ENCODE results near the gene FXYD2. TPM values are rescaled to one million over a fixed set of nuclear protein-coding genes. Genes with fewer than 3 reads are reported as not detected.

Gene FXYD2
- total RNA-seq, 4 donors from 2014 or later = not detected

DNA sequence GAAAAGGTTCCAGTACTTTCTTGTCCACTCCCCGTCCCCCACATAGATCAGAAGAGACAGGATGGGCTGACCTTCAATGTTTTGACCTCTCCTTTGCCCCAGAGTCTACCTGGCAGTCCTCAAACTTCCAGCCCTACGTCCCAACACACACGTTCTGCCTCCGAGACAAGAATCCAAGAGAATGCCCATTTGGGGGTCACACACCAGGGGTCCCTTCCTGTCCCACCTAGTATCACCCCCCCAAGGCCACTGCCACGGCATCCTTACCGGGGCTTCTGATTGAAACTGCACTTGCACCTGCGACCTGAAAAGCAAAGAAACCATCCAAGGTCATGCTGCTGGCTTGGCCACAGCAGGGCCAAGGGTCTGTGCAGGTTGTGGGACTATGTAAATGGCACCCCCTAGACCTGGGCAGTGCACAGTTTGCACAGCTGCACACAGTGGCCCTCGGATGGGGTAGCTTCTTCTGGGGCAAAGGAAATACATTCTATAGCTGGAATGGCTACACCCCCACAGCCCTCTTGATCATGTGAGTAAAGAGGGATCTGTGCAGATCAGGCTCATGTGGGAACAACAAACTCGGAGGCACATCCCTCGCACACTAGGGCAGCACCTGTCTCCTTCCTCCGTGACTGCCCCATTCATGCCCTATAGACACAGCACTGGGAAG is 16.5 kb upstream of the FXYD2 start:
- 93% methylated on average over 9 of the region's 11 CpGs for WGBS
- H3K27ac ChIP-seq = no peak overlapping the region
- TF ChIP-seq POLR2A (IDR thresholded peaks at IDR 0.05) (no peak), POLR2AphosphoS5 (IDR thresholded peaks at IDR 0.05) (no peak)
- TF ChIP-seq, protein P1, sequence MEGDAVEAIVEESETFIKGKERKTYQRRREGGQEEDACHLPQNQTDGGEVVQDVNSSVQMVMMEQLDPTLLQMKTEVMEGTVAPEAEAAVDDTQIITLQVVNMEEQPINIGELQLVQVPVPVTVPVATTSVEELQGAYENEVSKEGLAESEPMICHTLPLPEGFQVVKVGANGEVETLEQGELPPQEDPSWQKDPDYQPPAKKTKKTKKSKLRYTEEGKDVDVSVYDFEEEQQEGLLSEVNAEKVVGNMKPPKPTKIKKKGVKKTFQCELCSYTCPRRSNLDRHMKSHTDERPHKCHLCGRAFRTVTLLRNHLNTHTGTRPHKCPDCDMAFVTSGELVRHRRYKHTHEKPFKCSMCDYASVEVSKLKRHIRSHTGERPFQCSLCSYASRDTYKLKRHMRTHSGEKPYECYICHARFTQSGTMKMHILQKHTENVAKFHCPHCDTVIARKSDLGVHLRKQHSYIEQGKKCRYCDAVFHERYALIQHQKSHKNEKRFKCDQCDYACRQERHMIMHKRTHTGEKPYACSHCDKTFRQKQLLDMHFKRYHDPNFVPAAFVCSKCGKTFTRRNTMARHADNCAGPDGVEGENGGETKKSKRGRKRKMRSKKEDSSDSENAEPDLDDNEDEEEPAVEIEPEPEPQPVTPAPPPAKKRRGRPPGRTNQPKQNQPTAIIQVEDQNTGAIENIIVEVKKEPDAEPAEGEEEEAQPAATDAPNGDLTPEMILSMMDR (IDR thresholded peaks at IDR 0.05) = no peak
- no peak overlapping the region for H3K4me3 ChIP-seq
- DNase-seq (ENCODE audit: low spot score in 2 of 2) = peak in 1 of 2 donors; percentile 31
- H3K9me3 ChIP-seq = no peaks in the 10 kb centered on the region
- H3K36me3 ChIP-seq = no peaks in the 10 kb centered on the region
- H3K27me3 ChIP-seq = no peaks in the 10 kb centered on the region
- peaks cover 4% of the 10 kb centered on the region for H3K4me1 ChIP-seq

DNA sequence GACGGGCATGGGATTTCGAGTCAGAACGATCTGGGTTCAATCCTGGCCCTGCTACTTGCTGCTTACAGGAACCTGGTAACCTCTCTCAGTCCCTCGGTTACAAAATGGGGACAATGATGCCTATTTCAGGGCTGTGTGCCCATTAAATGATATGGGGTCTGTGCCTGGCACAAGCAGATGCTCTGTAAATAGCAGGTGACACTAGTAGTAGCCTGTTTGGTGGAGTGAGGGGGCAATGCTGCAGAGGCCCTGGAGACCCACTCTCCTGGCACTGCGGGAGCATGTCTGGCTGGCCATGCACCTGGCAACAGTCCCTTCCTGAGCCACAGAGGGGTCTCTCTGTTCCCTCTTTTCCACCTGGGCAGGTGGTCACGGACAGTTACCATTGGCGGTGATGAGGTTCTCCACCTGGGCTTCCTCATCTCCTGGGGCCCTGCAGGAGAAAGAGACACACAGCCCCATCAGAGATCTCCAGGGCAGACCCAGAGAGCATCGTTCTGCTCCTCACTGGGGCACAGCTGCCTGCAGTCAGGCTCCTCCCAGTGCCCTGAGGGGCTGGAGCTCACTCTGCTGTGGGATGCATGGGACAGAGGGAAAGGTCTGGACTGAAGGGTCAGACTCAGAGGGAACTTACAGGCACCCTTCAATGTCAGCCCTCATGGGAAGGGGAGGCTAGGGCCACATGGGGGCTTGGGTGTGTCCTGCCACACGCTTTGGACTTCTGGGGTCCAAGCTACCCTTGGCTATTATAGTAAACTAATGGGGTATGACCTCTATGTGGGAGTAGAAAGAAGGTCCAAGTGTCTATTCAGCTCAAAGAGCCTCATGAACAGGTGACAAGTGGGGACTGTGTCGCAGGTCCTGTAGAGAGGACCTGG is 15.6 kb upstream of the FXYD2 start:
- TF ChIP-seq EP300 (IDR thresholded peaks at IDR 0.05) = no peak
- TF ChIP-seq POLR2AphosphoS5 (IDR thresholded peaks at IDR 0.05) = no peak
- TF ChIP-seq, protein P1 (IDR thresholded peaks at IDR 0.05) = no peak
- no peak for TF ChIP-seq POLR2A (IDR thresholded peaks at IDR 0.05)
- Histone ChIP-seq H3K27me3 (no peaks in the 10 kb centered on the region), H3K4me3 (no peak overlapping the region), H3K9me3 (no peaks in the 10 kb centered on the region), H3K4me1 (peaks cover 4% of the 10 kb centered on the region), H3K36me3 (no peaks in the 10 kb centered on the region), H3K27ac (no peak overlapping the region)
- 89% methylated on average over 8 of the region's 10 CpGs for WGBS
- DNase-seq (ENCODE audit: low spot score in 2 of 2) = peak; percentile 39 to 44

DNA sequence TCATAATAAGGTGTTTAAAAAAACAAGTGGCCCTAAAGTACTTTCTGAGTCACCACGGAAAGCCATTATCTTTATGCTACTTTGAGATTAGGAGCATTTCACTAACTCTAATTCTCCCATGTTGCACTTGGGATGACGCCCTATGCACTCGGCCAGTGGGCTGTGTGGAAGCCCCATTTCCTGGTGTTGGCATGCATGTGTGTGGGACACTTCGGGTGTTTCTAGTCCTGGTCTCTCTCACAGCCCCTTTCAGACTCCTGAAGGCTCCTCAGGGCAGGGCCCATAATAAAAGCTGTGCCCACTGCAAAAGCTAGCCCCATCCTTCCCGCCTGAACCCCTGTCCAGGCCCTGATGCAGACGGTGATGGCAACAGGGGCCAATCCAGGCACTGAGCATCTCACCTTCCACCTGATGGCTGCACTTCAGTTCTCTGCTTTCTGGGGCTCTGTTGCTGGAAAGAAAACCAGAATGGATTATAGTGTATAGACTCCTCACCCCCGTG is 14.9 kb upstream of the FXYD2 start:
- Histone ChIP-seq H3K36me3 (no peaks in the 10 kb centered on the region), H3K27me3 (no peaks in the 10 kb centered on the region), H3K4me1 (peaks cover 4% of the 10 kb centered on the region), H3K27ac (no peak overlapping the region), H3K4me3 (no peak overlapping the region), H3K9me3 (no peaks in the 10 kb centered on the region)
- WGBS = 75% methylated on average over 6 of the region's 7 CpGs
- TF ChIP-seq, protein P1 (IDR thresholded peaks at IDR 0.05) = no peak
- TF ChIP-seq EP300 (IDR thresholded peaks at IDR 0.05) (no peak), POLR2A (IDR thresholded peaks at IDR 0.05) (no peak), POLR2AphosphoS5 (IDR thresholded peaks at IDR 0.05) (no peak)
- peak in 1 of 2 donors; percentile 63 for DNase-seq (ENCODE audit: low spot score in 2 of 2)

DNA sequence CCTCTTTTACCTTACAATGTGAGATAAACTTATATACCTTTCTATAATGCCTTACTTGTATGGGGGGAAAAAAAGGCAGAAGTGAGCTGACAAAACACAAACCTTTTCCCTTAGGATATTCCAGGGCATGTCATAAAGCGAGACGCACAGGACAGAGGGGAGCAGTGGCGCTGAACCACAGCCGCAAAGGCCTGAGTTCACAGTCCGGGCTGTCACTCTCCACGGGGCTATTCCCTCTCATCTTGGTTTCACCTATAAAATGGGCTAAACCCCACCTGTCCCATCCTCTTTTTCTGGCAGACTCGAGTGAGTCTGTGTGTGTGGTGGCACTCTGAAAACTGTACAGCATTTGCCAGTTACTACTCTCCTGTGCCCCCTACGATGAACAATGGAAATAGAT is 14.4 kb upstream of the FXYD2 start:
- H3K4me3 ChIP-seq = no peak overlapping the region
- TF ChIP-seq EP300 (IDR thresholded peaks at IDR 0.05) (no peak), POLR2AphosphoS5 (IDR thresholded peaks at IDR 0.05) (no peak), POLR2A (IDR thresholded peaks at IDR 0.05) (no peak)
- TF ChIP-seq, protein P1 (IDR thresholded peaks at IDR 0.05) = no peak
- H3K27me3 ChIP-seq = no peaks in the 10 kb centered on the region
- H3K36me3 ChIP-seq = no peaks in the 10 kb centered on the region
- no peak for DNase-seq (ENCODE audit: low spot score in 2 of 2)
- peaks cover 3% of the 10 kb centered on the region for H3K4me1 ChIP-seq
- 79% methylated on average over 8 of the region's 8 CpGs for WGBS
- H3K9me3 ChIP-seq = no peaks in the 10 kb centered on the region
- H3K27ac ChIP-seq = no peak overlapping the region

DNA sequence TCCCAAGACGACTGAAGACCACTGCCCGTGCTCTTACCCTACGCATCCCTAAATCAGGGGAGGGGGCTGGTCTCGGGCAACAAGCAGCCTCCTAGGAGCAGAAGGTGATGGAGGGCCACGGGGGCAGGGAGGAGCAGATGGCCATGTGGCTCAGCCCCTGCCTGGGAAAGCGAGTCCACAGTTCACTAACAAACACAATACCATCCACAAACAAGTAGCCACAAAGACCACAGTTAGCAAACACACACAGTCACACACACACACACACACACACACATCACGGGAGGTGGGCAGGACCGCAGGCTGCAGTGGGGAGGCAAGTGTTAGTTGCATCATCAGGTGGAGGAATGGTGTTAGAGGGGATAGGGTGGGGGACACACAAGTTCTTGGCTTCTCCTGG is 13.2 kb upstream of the FXYD2 start:
- H3K36me3 ChIP-seq = no peaks in the 10 kb centered on the region
- H3K27me3 ChIP-seq = no peaks in the 10 kb centered on the region
- no peaks in the 10 kb centered on the region for H3K9me3 ChIP-seq
- DNase-seq (ENCODE audit: low spot score in 2 of 2) = peak; percentile 39 to 48
- no peak overlapping the region for H3K4me3 ChIP-seq
- H3K4me1 ChIP-seq = peaks cover 3% of the 10 kb centered on the region
- TF ChIP-seq POLR2A (IDR thresholded peaks at IDR 0.05) = no peak
- TF ChIP-seq EP300 (IDR thresholded peaks at IDR 0.05) = no peak
- no peak for TF ChIP-seq POLR2AphosphoS5 (IDR thresholded peaks at IDR 0.05)
- TF ChIP-seq, protein P1 (IDR thresholded peaks at IDR 0.05) = no peak
- WGBS = 84% methylated on average over 8 of the region's 8 CpGs
- no peak overlapping the region for H3K27ac ChIP-seq

Measured in suprapubic skin (tissue), 4 donors.